ENCODE data around the gene C19orf85.
"Not testable (repeated sequence)": the region's sequence is repeated elsewhere in the genome, so short reads cannot be mapped to it uniquely, and the experiment has no call there.

Gene C19orf85

GRCh38 chr19:55440411-55441105, 24.0 kb downstream of the C19orf85 start:
- no peak for DNase-seq (ENCODE audit: low read depth in 2 of 2)

DNA sequence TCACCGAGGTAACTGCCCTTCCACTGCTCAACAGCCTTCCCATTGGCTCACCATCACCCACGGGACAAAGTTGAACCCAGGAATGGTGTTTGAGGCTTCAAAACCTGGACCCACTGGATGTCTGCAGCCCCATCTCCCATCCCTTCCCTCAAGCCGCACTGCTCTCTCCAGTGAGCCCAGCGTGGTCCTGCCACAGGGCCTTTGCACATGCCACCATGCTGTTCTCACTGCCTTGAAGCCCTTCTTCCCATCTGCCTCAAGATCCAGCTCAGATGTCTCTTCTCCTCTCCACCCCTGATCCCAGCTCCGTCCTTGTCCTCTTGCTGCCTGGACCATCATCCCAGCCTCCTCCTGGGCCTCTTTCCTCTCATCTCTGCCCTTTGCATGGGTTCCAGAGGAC, 25.5 kb downstream of the C19orf85 start:
- DNase-seq (ENCODE audit: low read depth in 2 of 2), result no peak

GRCh38 chr19:55437410-55437809, 27.1 kb downstream of the C19orf85 start:
- DNase-seq (ENCODE audit: low read depth in 2 of 2), result no peak

- no peak for DNase-seq (ENCODE audit: low read depth in 2 of 2)
Measured at GRCh38 chr19:55436847-55437246, 27.7 kb downstream of the C19orf85 start.

DNA sequence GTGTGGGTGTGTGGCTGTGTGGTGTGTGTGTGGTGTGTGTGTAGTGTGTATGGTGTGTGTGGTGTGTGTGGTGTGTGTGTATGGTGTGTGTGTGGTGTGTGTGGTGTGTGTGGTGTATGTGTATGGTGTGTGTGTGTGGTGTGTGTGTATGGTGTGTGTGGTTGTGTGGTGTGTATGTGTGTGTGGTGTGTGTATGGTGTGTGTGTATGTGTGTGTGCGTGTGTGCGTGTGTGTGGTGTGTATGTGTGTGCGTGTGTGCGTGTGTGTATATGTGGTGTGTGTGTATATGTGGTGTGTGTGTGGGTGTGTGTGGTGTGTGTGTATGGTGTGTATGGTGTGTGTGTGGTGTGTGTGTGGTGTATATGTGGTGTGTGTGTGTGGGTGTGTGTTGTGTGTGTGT, 29.5 kb downstream of the C19orf85 start:
- DNase-seq (ENCODE audit: low read depth in 2 of 2), result no peak

- no peak for DNase-seq (ENCODE audit: low read depth in 2 of 2)
Measured at GRCh38 chr19:55434356-55434919, 30.1 kb downstream of the C19orf85 start.

- no peak for DNase-seq (ENCODE audit: low read depth in 2 of 2)
Measured at GRCh38 chr19:55433292-55433691, 31.3 kb downstream of the C19orf85 start.

- DNase-seq (ENCODE audit: low read depth in 2 of 2), result no peak
Measured at GRCh38 chr19:55432241-55432959, 32.2 kb downstream of the C19orf85 start.

GRCh38 chr19:55431183-55431582, 33.4 kb downstream of the C19orf85 start:
- no peak for DNase-seq (ENCODE audit: low read depth in 2 of 2)

DNA sequence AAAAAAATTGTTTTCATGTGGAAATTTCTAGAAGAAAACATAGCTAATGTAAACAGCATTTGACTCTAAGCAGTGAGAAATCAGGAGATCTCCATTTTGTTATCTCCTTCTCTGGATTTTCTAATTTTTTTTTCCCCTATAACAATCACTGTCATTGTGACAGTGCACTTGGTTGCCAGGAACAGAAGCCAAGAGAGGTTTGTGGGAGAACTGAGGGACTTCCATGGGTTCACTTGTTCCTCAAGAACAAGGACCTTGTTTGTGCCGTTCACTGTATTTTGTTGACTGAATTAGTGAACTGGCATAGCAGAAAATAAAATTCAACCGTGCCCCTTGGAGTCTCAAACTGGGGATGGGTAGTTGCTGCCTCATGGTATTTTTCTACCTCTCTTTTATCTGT, 38.5 kb downstream of the C19orf85 start:
- DNase-seq (ENCODE audit: low read depth in 2 of 2), result no peak

DNA sequence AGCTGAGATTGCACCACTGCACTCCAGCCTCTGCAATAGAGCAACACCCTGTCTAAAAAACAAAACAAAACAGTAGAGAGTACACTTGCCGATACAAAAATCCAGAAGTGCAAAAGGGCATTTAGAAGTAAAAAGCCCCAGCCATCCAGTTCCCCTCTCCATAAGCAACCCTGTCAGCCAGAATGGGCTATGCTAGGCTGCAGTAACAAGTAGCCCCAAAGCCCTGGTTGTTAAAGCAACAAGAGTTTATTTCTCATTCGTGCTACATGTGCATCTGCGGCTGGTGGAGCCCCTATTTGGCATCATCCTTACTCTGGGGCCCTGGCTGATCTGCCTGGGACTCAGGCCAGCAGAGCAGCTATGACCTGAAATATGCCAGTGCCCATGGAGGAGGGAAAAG, 40.0 kb downstream of the C19orf85 start:
- DNase-seq (ENCODE audit: low read depth in 2 of 2), result no peak

GRCh38 chr19:55423225-55424005, 41.1 kb downstream of the C19orf85 start:
- DNase-seq (ENCODE audit: low read depth in 2 of 2), result no peak

- DNase-seq (ENCODE audit: low read depth in 2 of 2), result not testable (repeated sequence)
Measured at GRCh38 chr19:55421281-55421680, 43.3 kb downstream of the C19orf85 start.

DNA sequence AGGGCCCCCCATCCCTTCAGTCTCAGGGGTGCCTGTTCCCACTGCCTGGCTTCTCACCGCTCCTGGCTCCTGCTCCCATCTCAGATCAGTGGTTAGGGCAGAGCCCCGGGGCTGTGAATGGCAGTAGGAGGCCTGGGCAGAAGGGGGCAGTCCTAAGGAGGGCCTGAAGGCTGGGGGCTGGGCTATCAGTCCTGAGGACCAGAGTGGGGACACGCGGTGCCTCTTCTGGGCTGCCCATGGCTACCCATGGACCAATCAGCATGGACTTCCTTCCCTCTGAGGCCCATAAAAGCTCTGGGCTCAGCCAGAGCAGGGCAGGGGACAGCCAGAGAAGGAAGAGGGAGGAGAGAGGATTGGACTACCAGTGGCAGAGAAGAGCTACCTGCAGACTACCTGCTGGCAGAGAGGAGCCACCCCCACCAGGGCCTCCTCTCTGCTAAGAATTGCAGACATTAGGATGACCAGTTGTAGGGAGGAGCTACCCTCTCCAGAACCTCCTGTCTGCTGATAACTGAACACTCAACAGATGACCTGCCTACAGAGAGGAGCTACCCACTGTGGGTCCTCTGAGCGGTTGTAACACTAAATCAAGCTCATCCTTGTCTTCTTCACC, 44.8 kb downstream of the C19orf85 start:
- no peak for DNase-seq (ENCODE audit: low read depth in 2 of 2)

- no peak for DNase-seq (ENCODE audit: low read depth in 2 of 2)
Measured at GRCh38 chr19:55419103-55419502, 45.4 kb downstream of the C19orf85 start.

DNA sequence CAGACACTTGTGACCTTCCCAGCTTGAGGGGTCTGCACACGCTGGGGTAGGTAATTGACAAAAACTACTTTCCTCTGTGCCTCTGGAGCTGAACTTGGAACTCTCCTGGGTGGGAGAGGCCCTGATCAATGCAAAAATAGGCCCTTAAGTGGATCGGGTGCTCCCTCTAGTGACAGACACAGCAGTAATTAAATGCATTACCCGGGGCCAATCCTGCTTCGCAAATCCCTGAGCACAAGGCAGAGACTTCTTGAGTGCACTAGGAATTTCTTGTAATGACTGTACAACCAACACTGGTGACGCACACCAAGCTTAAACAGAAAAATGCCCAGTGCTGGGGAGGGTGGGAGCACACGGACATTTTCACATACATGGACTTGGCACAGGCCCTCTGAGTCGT, 46.4 kb downstream of the C19orf85 start:
- DNase-seq (ENCODE audit: low read depth in 2 of 2), result peak in 1 of 2 donors; percentile 12

Measured in stimulated activated CD8-positive, alpha-beta memory T cell treated with anti-CD3 and anti-CD28 coated beads, Interleukin-15, amount 100 ng/mL, for 4 hours (primary cell).